Skin epidermis (tissue), 12 donors: Measurements from ENCODE around the gene C3orf20.

ENCODE experiments used
- H3K27ac ChIP-seq, 21 experiments: fragments of 200-600 bp; sonication (generic) in 11 of 21; one replicate each; pipeline ENCODE4 v1.5.0; 2020; ENCODE audit warnings: mild to moderate bottlenecking in 3 of 21, inconsistent platforms in 2 of 21, moderate library complexity in 2 of 21
- H3K4me3 ChIP-seq, 7 experiments: fragments of 200-600 bp; sonication (generic) in 2 of 7; one replicate each; pipeline ENCODE4 v1.5.0; 2020; ENCODE audit warnings: inconsistent platforms in 2 of 7, mild to moderate bottlenecking in 2 of 7, moderate library complexity in 1 of 7

Gene C3orf20

DNA sequence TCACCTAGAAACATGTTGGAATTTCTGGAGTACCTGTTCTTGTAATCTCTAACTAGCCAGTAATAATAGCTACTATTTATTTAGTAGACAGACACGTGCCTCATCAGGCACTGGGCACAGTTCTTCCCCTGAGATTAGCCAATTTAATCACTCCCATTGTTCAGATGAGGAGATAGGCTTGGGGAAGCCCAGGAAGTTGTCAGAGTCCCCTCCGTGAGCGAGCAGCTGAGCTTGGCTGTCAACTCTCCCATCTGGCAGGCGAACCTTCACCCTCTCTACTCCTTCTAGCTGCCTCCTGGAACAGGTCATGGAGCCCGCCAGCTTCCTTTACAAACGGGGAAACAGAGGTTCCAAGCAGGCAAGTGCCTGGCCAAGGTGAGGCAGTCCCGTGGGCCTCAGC, 112.7 kb downstream of the C3orf20 start:
- Histone ChIP-seq H3K4me3 (no peak overlapping the region), H3K27ac (no peak overlapping the region)

DNA sequence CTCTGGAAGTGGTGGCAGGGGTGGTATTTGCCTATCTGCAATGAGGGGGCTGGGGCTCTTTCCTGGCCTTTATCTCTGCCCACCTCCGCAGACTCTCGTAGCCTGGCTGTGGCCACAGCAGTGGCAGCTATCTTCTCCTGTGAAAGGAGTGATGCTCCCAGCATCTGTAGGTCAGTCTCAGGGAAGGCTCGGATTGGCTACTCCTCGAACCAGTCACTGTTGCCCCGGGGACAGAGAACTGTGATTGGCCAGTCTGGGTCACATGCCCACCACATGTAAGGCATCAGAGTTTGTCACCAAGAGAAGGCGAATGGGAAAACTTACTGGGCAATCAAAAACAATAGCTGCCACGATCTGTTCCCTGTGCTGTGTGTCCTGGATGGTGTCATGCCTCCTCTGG, 113.7 kb downstream of the C3orf20 start:
- Histone ChIP-seq H3K4me3 (no peak overlapping the region), H3K27ac (no peak overlapping the region)

DNA sequence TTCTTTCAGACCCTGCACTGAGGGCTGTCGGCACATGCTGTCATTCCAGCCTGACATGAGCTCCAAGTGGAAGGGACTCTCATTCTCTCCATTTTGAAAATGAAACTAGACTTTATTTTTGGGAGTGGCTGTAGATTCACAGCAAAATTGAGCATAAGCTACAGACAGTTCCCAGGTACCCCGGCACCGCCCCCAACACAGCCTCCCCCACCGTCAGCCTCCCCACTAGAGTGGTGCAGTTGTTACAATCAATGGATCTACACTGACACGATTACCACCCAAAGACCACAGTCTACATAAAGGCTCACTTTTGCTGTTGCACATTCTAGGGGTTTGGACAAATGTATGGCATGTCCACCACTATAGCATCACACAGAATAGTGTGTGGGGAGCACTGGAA, 114.3 kb downstream of the C3orf20 start:
- Histone ChIP-seq H3K27ac (no peak overlapping the region), H3K4me3 (no peak overlapping the region)

DNA sequence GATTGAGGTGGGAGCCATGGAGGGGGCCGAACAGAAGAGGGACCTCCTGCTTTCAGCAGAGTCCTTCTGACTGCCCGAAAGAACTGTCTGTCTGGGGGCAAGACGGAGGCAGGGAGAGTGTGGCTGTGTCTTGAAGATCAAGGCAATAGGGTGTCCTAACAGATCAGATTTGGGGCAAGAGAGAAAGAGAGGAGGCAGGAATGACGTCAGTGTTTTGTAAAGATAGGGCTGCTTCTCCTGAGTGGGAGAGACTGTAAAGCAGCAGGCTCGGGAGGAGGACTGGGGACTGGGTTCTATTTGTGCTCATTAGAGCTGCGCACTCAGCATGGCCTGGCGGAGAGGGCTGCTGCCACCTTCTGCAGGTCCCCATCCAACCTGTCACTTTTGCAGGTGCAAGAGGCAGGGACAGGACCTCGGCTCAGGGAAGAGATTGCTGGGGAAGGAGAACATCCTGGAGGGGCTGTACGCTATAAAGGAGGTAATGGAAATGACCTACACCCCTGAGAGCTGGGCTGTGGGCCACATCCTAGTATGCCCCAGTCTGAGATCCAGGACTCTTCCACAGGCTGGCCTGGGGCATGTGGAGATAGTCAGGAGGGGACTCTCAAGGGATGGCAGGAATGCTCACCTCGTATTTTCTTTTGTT, 114.8 kb downstream of the C3orf20 start:
- Histone ChIP-seq H3K4me3 (no peak overlapping the region), H3K27ac (no peak overlapping the region)

DNA sequence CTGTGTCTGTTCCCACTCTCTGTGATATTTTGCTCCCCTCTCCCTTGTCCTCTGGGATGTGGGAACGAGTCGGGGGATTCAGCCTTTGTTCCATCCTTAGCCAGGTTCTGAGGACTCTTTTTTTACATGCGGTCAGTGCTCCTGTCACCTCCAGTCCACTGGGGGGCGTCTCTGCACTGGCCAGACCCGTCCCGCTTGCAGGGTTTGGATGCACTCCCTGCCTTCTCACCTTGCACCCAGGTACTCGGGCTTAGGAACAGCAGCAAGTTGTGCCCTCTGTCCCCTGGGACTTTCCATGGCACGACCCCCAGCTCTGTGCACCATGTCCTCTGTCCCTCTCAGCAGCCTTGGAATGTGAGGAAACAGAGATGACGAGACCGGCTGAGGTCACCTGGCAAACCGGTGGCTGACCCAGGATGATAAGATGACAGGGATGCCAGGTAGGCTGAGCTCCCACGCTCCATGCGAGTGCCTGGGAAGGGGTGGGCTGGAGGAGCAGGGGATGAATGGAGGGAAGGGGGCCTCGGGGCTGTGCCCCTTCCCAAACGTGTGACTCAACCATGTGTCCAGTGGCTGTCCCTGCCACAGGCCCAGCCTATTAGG, 116.5 kb downstream of the C3orf20 start:
- Histone ChIP-seq H3K4me3 (no peak overlapping the region), H3K27ac (no peak overlapping the region)

DNA sequence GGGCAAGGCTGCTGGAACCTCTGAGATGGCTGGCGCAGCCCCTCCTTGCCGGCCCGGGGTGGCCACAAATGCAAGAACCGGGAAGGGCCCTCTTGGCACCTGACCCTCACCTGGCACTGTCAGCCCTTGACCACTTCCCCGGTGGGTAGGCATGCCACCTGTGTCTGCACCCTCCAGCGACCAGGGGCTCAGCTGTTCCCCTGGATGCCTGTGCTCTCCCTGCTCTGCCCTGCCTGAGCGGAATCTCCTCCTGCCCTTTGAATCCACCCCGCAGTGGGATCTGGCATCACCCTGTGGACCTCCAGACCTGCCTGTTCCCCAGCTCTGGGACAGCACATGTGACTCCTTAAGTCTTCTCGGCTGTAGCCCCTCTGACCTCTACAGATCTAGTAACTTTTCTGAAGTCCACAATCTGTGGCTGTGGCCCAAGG, 117.8 kb downstream of the C3orf20 start:
- Histone ChIP-seq H3K27ac (peak overlapping the region in 5 of 21 experiments; percentile 10 to 51 (median 38)), H3K4me3 (no peak overlapping the region)

DNA sequence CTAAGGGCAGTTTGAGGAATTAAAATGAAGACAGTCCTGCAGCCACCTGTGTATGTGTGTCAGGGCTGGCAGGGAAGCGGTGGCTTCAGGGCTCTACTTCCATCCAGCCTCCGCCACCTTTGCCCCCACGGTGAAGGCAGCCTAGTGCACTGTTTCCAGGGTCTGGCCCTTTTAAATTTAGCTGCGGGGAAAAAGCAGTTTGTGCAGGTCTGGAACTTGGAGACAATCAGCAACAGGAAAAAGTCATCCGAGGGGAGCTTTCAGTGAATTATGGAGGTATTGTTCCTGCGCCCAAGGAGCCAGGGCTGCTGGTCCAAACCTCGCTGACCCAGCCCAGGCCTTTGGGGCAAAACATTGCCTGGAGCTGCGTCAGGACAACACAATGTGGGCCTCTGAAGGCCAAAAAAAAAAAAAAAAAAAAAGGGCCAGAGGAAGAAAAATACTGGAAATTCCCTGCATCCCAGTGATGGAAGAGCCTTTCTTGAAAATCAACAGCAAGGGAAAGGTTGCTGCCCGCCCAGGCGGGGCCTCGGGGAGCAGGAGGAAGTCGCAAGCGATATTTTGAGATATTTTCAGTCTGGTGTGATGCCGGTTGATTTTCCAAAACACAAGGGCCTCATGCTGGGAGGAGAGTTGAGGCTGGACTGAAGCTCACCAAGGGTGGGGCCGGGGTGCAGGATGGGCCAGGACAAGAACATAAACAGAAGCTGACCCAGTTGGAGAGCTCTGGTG, 118.4 kb downstream of the C3orf20 start:
- Histone ChIP-seq H3K4me3 (no peak overlapping the region), H3K27ac (peak overlapping the region in 8 of 21 experiments; percentile 10 to 51 (median 36))

DNA sequence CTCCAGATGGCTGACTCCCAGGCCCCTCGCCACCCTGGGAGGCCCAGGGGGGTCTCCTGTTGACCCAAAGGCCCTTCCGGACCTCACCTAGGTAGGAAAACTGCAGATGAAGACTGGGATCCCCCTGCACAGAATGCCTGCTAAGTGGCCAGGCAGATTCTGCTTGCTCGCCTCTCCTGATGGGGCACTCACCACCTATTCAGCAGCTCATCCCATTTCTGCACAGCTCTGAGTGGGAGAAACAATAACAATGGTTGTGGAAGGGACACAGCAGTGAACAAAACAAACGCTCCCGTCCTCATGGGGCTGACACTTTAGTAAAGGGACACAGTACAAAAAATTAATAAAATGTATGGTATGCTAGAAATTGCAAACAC, 118.9 kb downstream of the C3orf20 start:
- no peak overlapping the region for H3K4me3 ChIP-seq
- peak overlapping the region in 5 of 21 experiments; percentile 6 to 38 (median 23) for H3K27ac ChIP-seq

DNA sequence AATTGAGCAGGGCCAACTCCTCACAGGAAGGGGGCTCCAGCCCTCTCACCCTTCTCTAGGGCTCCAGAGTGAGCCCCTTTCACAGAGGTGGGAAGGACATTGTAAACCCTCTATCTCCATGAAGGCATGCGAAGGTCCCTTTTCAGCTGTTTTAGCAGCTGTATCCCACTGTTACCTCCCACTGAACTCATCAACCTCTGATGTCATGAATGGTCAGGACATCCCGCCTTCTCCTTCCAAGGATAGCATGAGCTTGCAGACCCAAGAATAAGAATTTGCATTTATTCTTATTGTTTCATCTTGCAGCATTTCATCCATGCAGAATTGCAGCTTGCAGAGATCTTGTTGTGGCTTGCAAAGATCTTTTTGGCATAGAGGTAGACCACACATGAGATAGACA, 119.5 kb downstream of the C3orf20 start:
- Histone ChIP-seq H3K4me3 (no peak overlapping the region), H3K27ac (peak overlapping the region in 2 of 21 experiments; percentile 6 to 12)

DNA sequence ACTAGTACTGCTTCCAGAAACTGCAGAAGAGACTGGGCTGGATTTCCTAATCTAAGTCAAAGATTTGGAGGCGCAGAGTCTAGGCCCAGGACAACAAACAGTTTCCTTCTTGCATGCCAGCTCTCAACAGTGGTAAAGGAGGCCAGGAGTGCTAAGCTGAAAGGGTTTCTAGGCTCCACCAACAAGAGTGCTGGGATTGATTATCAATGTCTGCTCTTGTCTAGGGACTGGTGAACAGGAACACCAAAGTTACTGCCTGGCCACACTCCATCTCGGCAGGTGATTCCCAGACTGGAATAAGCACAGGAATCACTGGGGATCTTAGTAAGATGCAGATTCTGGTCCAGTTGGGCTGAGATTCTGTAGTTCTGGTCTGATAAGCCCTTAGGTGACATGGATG, 121.1 kb downstream of the C3orf20 start:
- Histone ChIP-seq H3K4me3 (no peak overlapping the region), H3K27ac (no peak overlapping the region)

DNA sequence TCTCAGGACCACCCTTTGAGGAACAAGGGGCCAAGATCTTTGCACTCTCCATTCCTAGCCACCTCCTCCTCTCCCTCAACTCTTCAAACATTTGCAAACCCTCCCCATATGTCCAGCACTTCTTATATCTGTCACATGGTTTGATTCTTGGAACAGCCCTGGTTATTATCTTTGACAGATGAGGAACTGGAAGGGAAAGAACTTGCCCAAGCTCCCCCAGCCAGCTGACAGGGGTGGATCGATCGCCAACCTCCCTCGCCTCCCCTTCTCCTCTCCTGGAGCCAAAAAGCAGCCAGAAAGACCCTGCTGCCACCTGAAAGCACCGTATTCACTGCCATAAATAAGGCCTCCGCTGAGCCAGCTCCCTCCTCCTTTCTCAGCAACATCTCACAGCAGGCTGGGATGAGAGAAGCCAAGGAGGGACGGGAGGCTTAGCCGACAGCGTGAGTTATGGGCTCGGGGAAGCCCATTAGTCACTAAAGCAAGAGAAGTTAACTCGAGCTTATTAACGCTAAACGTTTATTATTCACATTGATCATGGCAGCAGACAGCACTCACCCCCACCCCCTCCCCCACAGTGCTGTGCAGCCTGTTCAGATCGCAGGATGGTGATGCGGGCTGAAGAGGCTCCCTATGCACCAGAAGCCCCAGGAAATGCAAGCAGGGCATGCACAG, 121.6 kb downstream of the C3orf20 start:
- H3K27ac ChIP-seq: no peak overlapping the region
- no peak overlapping the region for H3K4me3 ChIP-seq

DNA sequence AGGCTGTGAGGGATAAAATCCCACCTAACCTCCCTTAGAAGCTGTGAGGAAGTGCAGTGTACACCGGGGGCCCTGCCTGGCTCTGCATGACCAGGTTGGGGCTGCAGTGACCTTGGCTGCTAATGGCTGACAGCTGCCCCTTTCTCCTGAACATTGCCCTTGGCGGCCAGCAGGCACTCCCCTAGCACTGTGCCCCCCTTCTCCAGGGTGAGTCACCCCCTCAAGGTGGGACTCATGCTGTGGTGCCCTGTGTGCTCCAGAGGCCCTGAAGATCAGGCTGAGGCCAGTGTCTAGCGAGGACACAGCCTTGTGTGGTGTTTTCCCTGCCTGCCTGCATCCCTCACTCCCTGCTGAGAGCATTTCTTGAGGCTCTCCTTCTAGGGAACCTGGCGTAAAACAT, 122.8 kb downstream of the C3orf20 start:
- H3K27ac ChIP-seq: no peak overlapping the region

DNA sequence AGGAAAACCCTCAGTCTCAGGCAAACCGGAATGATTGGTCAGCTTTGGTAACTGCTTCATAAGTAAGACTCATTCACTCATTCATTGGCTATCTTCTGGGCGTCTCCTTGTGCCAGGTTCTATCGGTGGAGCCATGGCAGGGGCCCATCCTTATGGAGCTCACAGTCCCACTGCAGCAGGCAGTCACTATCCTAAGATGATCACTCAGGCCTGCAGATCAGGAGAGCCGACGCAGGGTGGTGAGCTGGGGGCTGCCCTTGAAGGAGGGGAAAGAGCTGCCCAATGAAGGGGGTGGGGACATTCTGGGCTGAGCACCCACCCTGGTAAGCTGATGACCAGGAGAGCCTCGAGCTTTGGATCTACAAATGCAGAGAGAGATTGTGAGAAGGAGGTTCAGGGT, 123.3 kb downstream of the C3orf20 start:
- no peak overlapping the region for H3K27ac ChIP-seq

More for the DNA sequence above, 122.8 kb downstream of the C3orf20 start:
- H3K4me3 ChIP-seq: no peak overlapping the region

DNA sequence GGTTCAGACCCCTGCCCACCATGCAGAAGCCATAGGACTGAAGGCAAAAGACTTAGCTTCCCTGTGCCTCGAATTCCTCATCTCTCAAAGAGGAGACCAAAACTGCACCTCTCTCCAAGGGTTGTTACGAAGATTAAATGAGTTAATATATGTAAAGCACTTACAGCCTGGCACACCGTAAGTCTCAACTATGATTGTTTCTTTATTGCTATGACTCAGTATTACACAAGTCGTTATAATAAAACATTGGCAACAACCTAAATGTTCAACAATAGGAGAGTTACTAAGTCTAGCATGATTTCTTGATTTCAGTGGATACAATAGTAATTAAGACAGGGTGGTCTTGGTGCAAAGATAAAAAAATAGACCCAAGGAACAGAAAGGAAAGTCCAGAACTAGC, 124.2 kb downstream of the C3orf20 start:
- no peak overlapping the region for H3K4me3 ChIP-seq
- H3K27ac ChIP-seq: no peak overlapping the region

More for the DNA sequence above, 123.3 kb downstream of the C3orf20 start:
- H3K4me3 ChIP-seq: no peak overlapping the region

DNA sequence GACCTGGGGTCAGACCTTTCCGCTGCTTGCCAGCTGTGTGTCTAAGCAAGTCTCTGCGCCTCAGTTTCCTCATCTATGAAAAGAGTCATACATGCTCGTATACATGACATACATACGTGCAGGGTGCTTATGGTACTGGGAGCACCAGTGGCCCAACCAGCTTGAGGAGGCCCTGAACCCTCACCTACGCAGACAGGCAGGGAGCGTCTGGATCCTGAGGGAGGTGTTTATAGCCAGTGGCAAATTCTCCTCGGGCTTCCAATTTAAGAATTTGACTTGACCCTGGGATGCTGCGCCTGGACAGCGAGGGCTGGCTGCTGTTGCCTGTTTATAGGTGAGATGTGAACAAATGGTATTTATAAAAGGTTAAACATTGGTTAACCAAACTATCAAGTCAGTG, 126.1 kb downstream of the C3orf20 start:
- no peak overlapping the region for H3K27ac ChIP-seq

DNA sequence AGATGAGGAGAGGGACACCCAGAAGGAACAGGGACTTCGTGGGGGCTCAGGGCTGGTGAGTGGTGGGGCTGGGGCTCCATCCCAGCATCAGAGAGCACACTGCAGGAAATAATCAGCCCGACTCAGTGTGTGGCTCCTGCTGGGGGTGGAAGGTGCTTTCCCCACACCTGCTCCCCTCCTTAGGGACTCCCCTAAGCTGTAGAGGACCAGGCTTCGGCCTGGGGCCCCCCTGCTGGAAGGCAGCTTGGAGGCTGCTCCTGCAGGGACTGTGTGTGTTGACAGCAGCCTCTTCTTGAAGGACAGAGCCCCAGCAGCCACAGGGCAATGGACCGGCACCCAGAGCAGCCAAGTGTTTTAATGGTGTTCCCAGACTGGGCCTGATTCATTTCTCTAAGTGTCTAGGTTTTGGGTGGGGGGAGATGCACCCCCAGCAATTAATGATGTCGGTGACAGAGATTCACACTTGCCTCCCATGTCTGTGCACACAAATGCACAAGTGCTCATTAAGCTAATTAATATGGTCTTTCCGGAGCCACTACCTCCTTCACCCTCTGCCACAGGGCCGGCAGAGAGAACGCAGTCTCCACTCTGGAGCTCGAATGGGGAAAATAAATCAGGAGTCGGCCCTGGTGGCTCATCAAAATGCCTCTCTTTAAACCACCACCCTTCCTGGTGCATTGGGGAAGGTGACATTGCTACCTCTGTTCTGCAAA, 126.9 kb downstream of the C3orf20 start:
- no peak overlapping the region for H3K27ac ChIP-seq

More for the DNA sequence above, 126.1 kb downstream of the C3orf20 start:
- no peak overlapping the region for H3K4me3 ChIP-seq

DNA sequence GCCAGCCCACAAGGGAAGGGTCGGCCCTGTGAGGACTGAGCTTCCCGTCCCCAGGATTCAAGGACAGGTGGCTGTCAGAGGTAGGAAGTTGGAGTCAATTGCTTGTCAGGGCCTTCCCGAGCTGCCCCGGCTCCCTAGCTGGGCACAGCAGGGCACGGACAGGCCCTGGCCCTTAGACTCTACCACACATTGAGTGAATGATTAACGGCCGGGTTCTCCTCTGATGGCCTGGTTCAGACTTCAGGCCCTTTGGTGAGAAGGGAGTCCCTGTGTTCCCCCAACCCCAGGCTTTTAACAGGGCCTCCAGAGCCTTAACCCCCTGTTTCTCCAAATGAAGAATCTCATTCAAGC, 127.4 kb downstream of the C3orf20 start:
- no peak overlapping the region for H3K4me3 ChIP-seq
- no peak overlapping the region for H3K27ac ChIP-seq

More for the DNA sequence above, 126.9 kb downstream of the C3orf20 start:
- no peak overlapping the region for H3K4me3 ChIP-seq

DNA sequence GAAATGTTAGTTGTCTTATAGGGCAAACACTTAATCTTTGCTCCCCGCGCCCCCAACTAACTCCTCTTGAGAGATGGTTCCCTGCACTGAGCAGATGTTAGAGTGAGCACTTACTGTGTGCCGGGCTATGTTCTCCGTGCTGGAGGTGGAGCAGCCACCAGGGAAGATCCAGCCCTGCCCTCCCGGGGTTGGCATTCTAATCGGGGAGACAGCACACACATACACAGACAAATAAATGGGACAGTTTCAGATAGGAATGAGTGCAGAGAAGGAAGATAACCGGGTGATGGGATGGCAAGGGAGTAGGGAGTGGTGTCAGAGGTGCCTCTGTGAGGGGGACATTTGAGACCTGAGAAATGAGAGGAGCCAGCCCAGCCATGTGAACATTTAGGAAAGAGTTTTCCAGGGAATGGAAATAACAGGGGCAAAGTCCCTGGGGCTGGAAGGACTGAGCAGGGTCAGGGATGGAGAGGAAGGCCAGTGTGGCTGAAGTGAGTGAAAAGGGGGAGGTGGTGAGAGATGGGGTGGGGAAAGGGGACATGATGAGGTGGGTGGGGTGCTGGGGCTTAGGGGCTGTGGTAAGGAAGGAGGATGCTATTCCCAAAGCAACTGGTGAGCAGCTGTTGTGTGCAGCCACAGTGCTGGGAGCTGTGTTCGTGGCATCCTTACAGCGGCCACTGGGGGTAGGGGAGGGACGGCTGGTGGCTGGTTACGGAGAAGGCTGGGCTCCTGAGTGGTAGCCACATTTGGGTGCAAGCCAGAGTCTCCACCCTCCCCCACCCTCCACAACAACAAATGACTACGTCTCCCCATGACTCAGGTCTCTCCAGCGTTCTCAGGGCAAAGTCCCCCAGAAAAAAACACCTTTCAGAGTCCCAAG, 128.4 kb downstream of the C3orf20 start:
- Histone ChIP-seq H3K27ac (peak overlapping the region in 12 of 21 experiments; percentile 8 to 88 (median 53)), H3K4me3 (no peak overlapping the region)
